OCI-LY1 (cell line): Measurements from ENCODE around the gene TRIM7.

Source experiments
- EZH2 ChIP-seq: fragments of 200-600 bp; sonication (generic), shearing (Covaris generic); IDR thresholded peaks from 2 replicates; pipeline ENCODE4 v1.8.0; 2017; ENCODE audit warnings: borderline replicate concordance, mixed run types, mild to moderate bottlenecking, antibody characterized with exemption, low read length, moderate library complexity, mixed read lengths
- TF ChIP-seq, protein P1 (sequence below): fragments of 200-600 bp; sonication (generic), shearing (Covaris generic); IDR thresholded peaks from 2 replicates; pipeline ENCODE4 v1.5.1; 2017; ENCODE audit warnings: mild to moderate bottlenecking, antibody characterized with exemption, low read length, moderate library complexity, mixed read lengths

GRCh38 chr5:181229996-181230395 is 25.0 kb upstream of the TRIM7 start:
- TF ChIP-seq, protein P1, sequence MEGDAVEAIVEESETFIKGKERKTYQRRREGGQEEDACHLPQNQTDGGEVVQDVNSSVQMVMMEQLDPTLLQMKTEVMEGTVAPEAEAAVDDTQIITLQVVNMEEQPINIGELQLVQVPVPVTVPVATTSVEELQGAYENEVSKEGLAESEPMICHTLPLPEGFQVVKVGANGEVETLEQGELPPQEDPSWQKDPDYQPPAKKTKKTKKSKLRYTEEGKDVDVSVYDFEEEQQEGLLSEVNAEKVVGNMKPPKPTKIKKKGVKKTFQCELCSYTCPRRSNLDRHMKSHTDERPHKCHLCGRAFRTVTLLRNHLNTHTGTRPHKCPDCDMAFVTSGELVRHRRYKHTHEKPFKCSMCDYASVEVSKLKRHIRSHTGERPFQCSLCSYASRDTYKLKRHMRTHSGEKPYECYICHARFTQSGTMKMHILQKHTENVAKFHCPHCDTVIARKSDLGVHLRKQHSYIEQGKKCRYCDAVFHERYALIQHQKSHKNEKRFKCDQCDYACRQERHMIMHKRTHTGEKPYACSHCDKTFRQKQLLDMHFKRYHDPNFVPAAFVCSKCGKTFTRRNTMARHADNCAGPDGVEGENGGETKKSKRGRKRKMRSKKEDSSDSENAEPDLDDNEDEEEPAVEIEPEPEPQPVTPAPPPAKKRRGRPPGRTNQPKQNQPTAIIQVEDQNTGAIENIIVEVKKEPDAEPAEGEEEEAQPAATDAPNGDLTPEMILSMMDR, result no peak
- no peak for TF ChIP-seq EZH2
